ENCODE results near the gene CEACAM4.

CEACAM4 gene

GRCh38 chr19:41624937-41625336 lies 1.9 kb downstream of the CEACAM4 start:
- TF ChIP-seq ZNF274 (IDR thresholded peaks at IDR 0.05; ENCODE audit: low read depth, low read length) = no peak
- H3K4me3 ChIP-seq (ENCODE audit: low read length) = no peak overlapping the region

GRCh38 chr19:41624515-41624914 lies 2.4 kb downstream of the CEACAM4 start:
- no peak for TF ChIP-seq ZNF274 (IDR thresholded peaks at IDR 0.05; ENCODE audit: low read depth, low read length)
- no peak overlapping the region for H3K4me3 ChIP-seq (ENCODE audit: low read length)

DNA sequence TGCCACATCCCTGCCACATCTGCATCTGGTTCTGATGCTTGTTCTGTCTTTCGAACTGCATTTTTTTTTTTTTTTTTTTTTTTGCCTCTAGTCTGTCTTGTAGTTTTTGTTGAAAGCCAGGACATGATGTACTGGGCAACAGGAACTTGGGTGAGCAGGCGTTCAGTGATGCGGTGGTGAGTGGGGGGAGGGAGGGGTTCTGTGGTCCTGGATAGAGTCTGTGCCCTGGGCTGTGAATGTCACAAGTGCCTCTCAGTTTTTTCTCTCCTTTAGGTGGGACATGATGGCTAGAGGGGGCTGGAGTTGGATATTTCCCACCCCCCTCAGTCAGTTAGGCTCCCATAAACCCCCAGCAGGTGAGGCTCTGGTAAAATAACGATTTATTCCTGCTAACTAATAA lies 3.5 kb downstream of the CEACAM4 start:
- TF ChIP-seq ZNF274 (IDR thresholded peaks at IDR 0.05; ENCODE audit: low read depth, low read length) = no peak

GRCh38 chr19:41621654-41622053 lies 5.2 kb downstream of the CEACAM4 start:
- H3K4me3 ChIP-seq (ENCODE audit: low read length) = no peak overlapping the region
- no peak for TF ChIP-seq ZNF274 (IDR thresholded peaks at IDR 0.05; ENCODE audit: low read depth, low read length)

More for the DNA sequence above, 3.5 kb downstream of the CEACAM4 start:
- H3K4me3 ChIP-seq (ENCODE audit: low read length) = no peak overlapping the region

GRCh38 chr19:41621226-41621625 lies 5.6 kb downstream of the CEACAM4 start:
- no peak overlapping the region for H3K4me3 ChIP-seq (ENCODE audit: low read length)
- TF ChIP-seq ZNF274 (IDR thresholded peaks at IDR 0.05; ENCODE audit: low read depth, low read length) = no peak

DNA sequence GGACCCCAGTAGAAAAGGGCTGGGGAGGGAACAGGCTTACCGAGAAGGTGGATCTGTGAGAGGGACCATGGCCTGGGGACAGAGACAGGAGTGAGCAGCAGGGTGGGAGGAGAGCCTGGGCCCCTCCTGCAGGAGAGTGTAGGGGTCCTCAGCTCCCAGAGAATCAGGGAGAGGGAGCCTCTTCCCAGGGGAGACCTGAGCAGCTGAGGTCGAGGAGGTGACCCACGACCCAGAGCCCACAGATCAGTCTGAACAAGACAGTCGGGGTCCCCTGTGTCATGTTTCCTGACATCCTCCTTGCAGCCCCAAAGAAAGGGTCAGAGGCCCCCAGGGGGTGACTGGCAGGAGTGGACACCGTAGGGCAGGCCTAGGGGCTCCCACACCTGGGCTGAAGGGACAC lies 6.7 kb downstream of the CEACAM4 start:
- no peak for TF ChIP-seq ZNF274 (IDR thresholded peaks at IDR 0.05; ENCODE audit: low read depth, low read length)
- H3K4me3 ChIP-seq (ENCODE audit: low read length) = no peak overlapping the region

- H3K4me3 ChIP-seq (ENCODE audit: low read length) = no peak overlapping the region
- no peak for TF ChIP-seq ZNF274 (IDR thresholded peaks at IDR 0.05; ENCODE audit: low read depth, low read length)
Observed at GRCh38 chr19:41619018-41619556, 7.8 kb downstream of the CEACAM4 start.

DNA sequence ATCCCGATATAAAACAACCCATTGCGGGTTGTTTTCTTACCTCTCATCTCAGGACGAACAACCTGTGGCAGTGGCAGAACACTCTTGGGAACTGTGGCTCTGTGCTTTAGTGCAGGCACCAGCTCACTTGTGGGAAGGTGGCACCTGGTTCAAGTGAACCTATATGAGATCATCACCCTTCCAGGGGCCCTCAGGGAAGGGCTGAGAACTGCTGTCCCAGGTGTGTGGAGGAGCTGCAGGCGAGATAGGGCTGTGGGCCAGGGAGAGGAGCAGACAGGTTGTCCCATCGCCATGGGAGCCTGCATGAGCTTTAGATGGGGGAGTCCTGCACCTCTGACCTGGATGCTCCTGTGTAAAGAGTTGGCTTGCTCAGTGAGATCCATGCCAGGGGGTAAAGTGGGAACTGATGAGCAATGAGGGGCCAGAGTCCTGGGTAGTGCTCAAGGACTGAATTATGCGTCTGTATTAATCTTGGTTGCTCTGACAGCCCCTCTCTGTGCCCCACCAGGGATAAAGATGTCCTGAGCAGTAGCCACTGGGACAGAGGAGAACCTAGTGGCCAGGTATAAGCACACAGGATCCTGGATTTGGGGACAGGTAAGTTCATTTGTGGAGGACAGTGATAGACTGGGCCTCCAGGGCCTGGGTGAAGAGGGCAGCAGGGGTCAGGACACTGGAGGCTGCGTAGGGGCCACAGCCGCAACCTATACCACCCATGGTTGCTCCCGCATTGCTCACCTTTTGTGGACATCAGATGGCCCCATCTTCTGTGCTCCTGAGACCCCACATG lies 8.7 kb downstream of the CEACAM4 start:
- no peak overlapping the region for H3K4me3 ChIP-seq (ENCODE audit: low read length)
- TF ChIP-seq ZNF274 (IDR thresholded peaks at IDR 0.05; ENCODE audit: low read depth, low read length) = no peak

- H3K4me3 ChIP-seq (ENCODE audit: low read length) = no peak overlapping the region
- no peak for TF ChIP-seq ZNF274 (IDR thresholded peaks at IDR 0.05; ENCODE audit: low read depth, low read length)
Observed at GRCh38 chr19:41616792-41617621, 9.9 kb downstream of the CEACAM4 start.

GRCh38 chr19:41615207-41615606 lies 11.7 kb downstream of the CEACAM4 start:
- no peak overlapping the region for H3K4me3 ChIP-seq (ENCODE audit: low read length)
- no peak for TF ChIP-seq ZNF274 (IDR thresholded peaks at IDR 0.05; ENCODE audit: low read depth, low read length)

GRCh38 chr19:41612483-41612882 lies 14.4 kb downstream of the CEACAM4 start:
- H3K4me3 ChIP-seq (ENCODE audit: low read length) = no peak overlapping the region
- no peak for TF ChIP-seq ZNF274 (IDR thresholded peaks at IDR 0.05; ENCODE audit: low read depth, low read length)

DNA sequence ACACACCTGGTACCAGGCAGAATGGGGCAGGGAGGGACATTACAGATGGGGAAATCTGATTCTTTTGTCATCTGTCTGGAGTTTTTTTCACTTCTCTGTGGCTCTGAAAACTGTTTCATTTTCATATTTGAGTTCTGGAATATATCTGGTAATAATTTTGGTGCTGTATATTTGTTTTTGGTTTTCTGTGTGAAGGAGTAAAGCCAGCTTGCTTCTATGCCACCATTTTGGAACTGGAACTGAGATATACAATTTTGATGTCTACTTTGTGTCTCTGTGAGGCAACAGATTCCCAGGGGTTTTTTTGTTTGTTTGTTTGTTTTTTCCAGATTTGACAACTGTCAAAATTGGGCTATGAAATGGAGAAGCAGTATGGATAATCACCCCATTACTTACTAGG lies 16.1 kb downstream of the CEACAM4 start:
- no peak for TF ChIP-seq ZNF274 (IDR thresholded peaks at IDR 0.05; ENCODE audit: low read depth, low read length)

DNA sequence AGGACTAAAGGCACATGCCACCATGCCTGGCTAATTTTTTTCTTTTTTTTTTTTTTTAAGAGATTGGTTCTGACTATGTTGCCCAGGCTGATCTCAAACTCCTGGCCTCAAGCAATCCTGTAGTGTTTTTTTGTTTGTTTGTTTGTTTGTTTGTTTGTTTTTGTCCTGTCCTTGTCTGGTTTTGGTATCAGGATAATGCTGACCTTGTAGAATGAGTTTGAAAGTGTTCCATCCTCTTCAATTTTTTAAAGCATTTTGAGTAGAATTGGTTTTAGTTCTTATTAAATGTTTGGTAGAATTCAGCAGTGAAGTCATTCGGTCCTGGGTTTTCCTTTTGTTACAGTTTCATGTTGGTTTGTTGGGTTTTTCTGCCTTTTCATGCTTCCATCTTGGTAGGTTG lies 19.2 kb downstream of the CEACAM4 start:
- no peak for TF ChIP-seq ZNF274 (IDR thresholded peaks at IDR 0.05; ENCODE audit: low read depth, low read length)
- H3K4me3 ChIP-seq (ENCODE audit: low read length) = no peak overlapping the region

More for the DNA sequence above, 16.1 kb downstream of the CEACAM4 start:
- H3K4me3 ChIP-seq (ENCODE audit: low read length) = no peak overlapping the region

GRCh38 chr19:41606215-41606837 lies 20.5 kb downstream of the CEACAM4 start:
- no peak overlapping the region for H3K4me3 ChIP-seq (ENCODE audit: low read length)
- TF ChIP-seq ZNF274 (IDR thresholded peaks at IDR 0.05; ENCODE audit: low read depth, low read length) = no peak

All from GM08714 (cell line).